ENCODE data around the gene SMIM38. TPM values are rescaled to one million over a fixed set of nuclear protein-coding genes. Genes with fewer than 3 reads are reported as not detected.

Gene SMIM38
- total RNA-seq, 2 experiments from 2014 or later: 0.19 to 0.20 TPM

GRCh38 chr11:69157822-69158231 lies 2.1 kb downstream of the SMIM38 start:
- Mint-ChIP-seq H3K4me1 (peaks cover 14% of the 10 kb centered on the region), H3K9me3 (peaks cover 3% of the 10 kb centered on the region)

GRCh38 chr11:69158301-69159149 lies 2.8 kb downstream of the SMIM38 start:
- no peak for DNase-seq
- Mint-ChIP-seq H3K36me3 (peaks cover 5% of the 10 kb centered on the region), H3K27me3 (peaks cover 3% of the 10 kb centered on the region), H3K27ac (no peak overlapping the region), H3K4me1 (peaks cover 12% of the 10 kb centered on the region), H3K9me3 (peaks cover 8% of the 10 kb centered on the region), H3K4me3 (no peak overlapping the region)

More at GRCh38 chr11:69157822-69158231, 2.1 kb downstream of the SMIM38 start:
- Mint-ChIP-seq H3K27me3 (peaks cover 3% of the 10 kb centered on the region), H3K36me3 (peaks cover 2% of the 10 kb centered on the region), H3K4me3 (no peak overlapping the region), H3K27ac (no peak overlapping the region)
- no peak for DNase-seq

- Mint-ChIP-seq H3K9me3 (peaks cover 12% of the 10 kb centered on the region), H3K27me3 (peaks cover 3% of the 10 kb centered on the region), H3K27ac (no peak overlapping the region), H3K36me3 (peaks cover 7% of the 10 kb centered on the region), H3K4me1 (peaks cover 11% of the 10 kb centered on the region), H3K4me3 (no peak overlapping the region)
- no peak for DNase-seq
Observed at GRCh38 chr11:69159150-69159852, 3.6 kb downstream of the SMIM38 start.

- H3K4me1 Mint-ChIP-seq: peaks cover 11% of the 10 kb centered on the region
- DNase-seq: no peak
- peaks cover 3% of the 10 kb centered on the region for H3K27me3 Mint-ChIP-seq
- H3K36me3 Mint-ChIP-seq: peaks cover 7% of the 10 kb centered on the region
- peaks cover 12% of the 10 kb centered on the region for H3K9me3 Mint-ChIP-seq
- H3K4me3 Mint-ChIP-seq: no peak overlapping the region
- H3K27ac Mint-ChIP-seq: no peak overlapping the region
Observed at GRCh38 chr11:69160296-69161116, 4.8 kb downstream of the SMIM38 start.

- Mint-ChIP-seq H3K36me3 (peaks cover 7% of the 10 kb centered on the region), H3K27me3 (peaks cover 3% of the 10 kb centered on the region), H3K27ac (no peak overlapping the region), H3K4me3 (no peak overlapping the region), H3K9me3 (peaks cover 12% of the 10 kb centered on the region), H3K4me1 (peaks cover 6% of the 10 kb centered on the region)
- DNase-seq: no peak
Observed at GRCh38 chr11:69161117-69161407, 5.3 kb downstream of the SMIM38 start.

GRCh38 chr11:69162505-69162904 lies 6.8 kb downstream of the SMIM38 start:
- H3K4me3 Mint-ChIP-seq: no peak overlapping the region
- peaks cover 5% of the 10 kb centered on the region for H3K27me3 Mint-ChIP-seq
- H3K36me3 Mint-ChIP-seq: peaks cover 7% of the 10 kb centered on the region
- no peak overlapping the region for H3K27ac Mint-ChIP-seq
- H3K9me3 Mint-ChIP-seq: peaks cover 12% of the 10 kb centered on the region
- peaks cover 11% of the 10 kb centered on the region for H3K4me1 Mint-ChIP-seq
- no peak for DNase-seq

GRCh38 chr11:69163842-69164241 lies 8.1 kb downstream of the SMIM38 start:
- Mint-ChIP-seq H3K4me3 (no peak overlapping the region), H3K27me3 (peaks cover 4% of the 10 kb centered on the region), H3K27ac (no peak overlapping the region), H3K9me3 (peaks cover 12% of the 10 kb centered on the region), H3K36me3 (peaks cover 7% of the 10 kb centered on the region), H3K4me1 (peaks cover 16% of the 10 kb centered on the region)
- no peak for DNase-seq

- no peak overlapping the region for H3K27ac Mint-ChIP-seq
- peaks cover 7% of the 10 kb centered on the region for H3K36me3 Mint-ChIP-seq
- H3K4me1 Mint-ChIP-seq: peaks cover 16% of the 10 kb centered on the region
- H3K4me3 Mint-ChIP-seq: no peak overlapping the region
- peaks cover 4% of the 10 kb centered on the region for H3K27me3 Mint-ChIP-seq
- no peak for DNase-seq
- peaks cover 12% of the 10 kb centered on the region for H3K9me3 Mint-ChIP-seq
Observed at GRCh38 chr11:69164824-69165223, 9.1 kb downstream of the SMIM38 start.

GRCh38 chr11:69165775-69166174 lies 10.0 kb downstream of the SMIM38 start:
- peaks cover 7% of the 10 kb centered on the region for H3K36me3 Mint-ChIP-seq
- peaks cover 16% of the 10 kb centered on the region for H3K4me1 Mint-ChIP-seq
- no peak overlapping the region for H3K4me3 Mint-ChIP-seq
- peaks cover 12% of the 10 kb centered on the region for H3K9me3 Mint-ChIP-seq
- H3K27ac Mint-ChIP-seq: no peak overlapping the region
- H3K27me3 Mint-ChIP-seq: peaks cover 4% of the 10 kb centered on the region
- no peak for DNase-seq

- Mint-ChIP-seq H3K4me1 (peaks cover 16% of the 10 kb centered on the region), H3K9me3 (peaks cover 12% of the 10 kb centered on the region), H3K36me3 (peaks cover 7% of the 10 kb centered on the region), H3K27me3 (peaks cover 4% of the 10 kb centered on the region), H3K27ac (peak overlapping the region; percentile 92), H3K4me3 (peak overlapping the region; percentile 66)
- DNase-seq: peak; percentile 73
Observed at GRCh38 chr11:69166218-69167115, 10.7 kb downstream of the SMIM38 start.

GRCh38 chr11:69167130-69167915 lies 11.6 kb downstream of the SMIM38 start:
- Mint-ChIP-seq H3K27me3 (peaks cover 4% of the 10 kb centered on the region), H3K27ac (peak overlapping the region; percentile 92), H3K9me3 (peaks cover 12% of the 10 kb centered on the region), H3K36me3 (peaks cover 7% of the 10 kb centered on the region), H3K4me3 (peak overlapping the region; percentile 66), H3K4me1 (peaks cover 16% of the 10 kb centered on the region)
- no peak for DNase-seq

GRCh38 chr11:69167916-69168691 lies 12.4 kb downstream of the SMIM38 start:
- Mint-ChIP-seq H3K4me1 (peaks cover 16% of the 10 kb centered on the region), H3K27me3 (peaks cover 4% of the 10 kb centered on the region), H3K4me3 (no peak overlapping the region), H3K9me3 (peaks cover 6% of the 10 kb centered on the region), H3K27ac (no peak overlapping the region), H3K36me3 (peaks cover 3% of the 10 kb centered on the region)
- no peak for DNase-seq

GRCh38 chr11:69169479-69169878 lies 13.7 kb downstream of the SMIM38 start:
- H3K27ac Mint-ChIP-seq: no peak overlapping the region
- DNase-seq: no peak
- no peaks in the 10 kb centered on the region for H3K36me3 Mint-ChIP-seq
- H3K9me3 Mint-ChIP-seq: no peaks in the 10 kb centered on the region
- no peak overlapping the region for H3K4me3 Mint-ChIP-seq
- peaks cover 4% of the 10 kb centered on the region for H3K27me3 Mint-ChIP-seq
- peaks cover 16% of the 10 kb centered on the region for H3K4me1 Mint-ChIP-seq
